ENCODE data around the gene MPEG1. TPM values are rescaled to one million over a fixed set of nuclear protein-coding genes. Genes with fewer than 3 reads are reported as not detected.

The MPEG1 gene
- polyA plus RNA-seq, 1 donor, result 40.7 TPM

GRCh38 chr11:59218893-59219292 is 6.2 kb upstream of the MPEG1 start:
- Histone ChIP-seq H3K4me1 (ENCODE audit: control insufficient read depth, insufficient read depth, low read length) (no peaks in the 10 kb centered on the region), H3K9me3 (ENCODE audit: control insufficient read depth, low read depth, low read length) (no peaks in the 10 kb centered on the region)
- WGBS (ENCODE audit: insufficient coverage, low lambda C conversion rate), result no CpG with 5 or more reads among the region's 2 CpGs

GRCh38 chr11:59218319-59218718 is 5.6 kb upstream of the MPEG1 start:
- 93% methylated on average over 3 of the region's 4 CpGs for WGBS (ENCODE audit: insufficient coverage, low lambda C conversion rate)
- Histone ChIP-seq H3K9me3 (ENCODE audit: control insufficient read depth, low read depth, low read length) (no peaks in the 10 kb centered on the region), H3K36me3 (ENCODE audit: control insufficient read depth, insufficient read depth, low read length) (no peaks in the 10 kb centered on the region), H3K27me3 (ENCODE audit: control insufficient read depth, insufficient read depth, low read length) (no peaks in the 10 kb centered on the region), H3K4me3 (ENCODE audit: low read length) (no peak overlapping the region), H3K4me1 (ENCODE audit: control insufficient read depth, insufficient read depth, low read length) (no peaks in the 10 kb centered on the region), H3K27ac (ENCODE audit: low read length) (no peak overlapping the region)
- DNase-seq, result no peak

More at GRCh38 chr11:59218893-59219292, 6.2 kb upstream of the MPEG1 start:
- no peaks in the 10 kb centered on the region for H3K36me3 ChIP-seq (ENCODE audit: control insufficient read depth, insufficient read depth, low read length)
- DNase-seq, result no peak
- no peaks in the 10 kb centered on the region for H3K27me3 ChIP-seq (ENCODE audit: control insufficient read depth, insufficient read depth, low read length)
- H3K27ac ChIP-seq (ENCODE audit: low read length), result no peak overlapping the region
- no peak overlapping the region for H3K4me3 ChIP-seq (ENCODE audit: low read length)

GRCh38 chr11:59216641-59217564 is 4.2 kb upstream of the MPEG1 start:
- no peaks in the 10 kb centered on the region for H3K27me3 ChIP-seq (ENCODE audit: control insufficient read depth, insufficient read depth, low read length)
- WGBS (ENCODE audit: insufficient coverage, low lambda C conversion rate), result no CpG with 5 or more reads among the region's 9 CpGs

GRCh38 chr11:59214141-59214893 is 1.6 kb upstream of the MPEG1 start:
- DNase-seq, result no peak
- H3K27me3 ChIP-seq (ENCODE audit: control insufficient read depth, insufficient read depth, low read length), result no peaks in the 10 kb centered on the region
- no peak overlapping the region for H3K27ac ChIP-seq (ENCODE audit: low read length)
- 100% methylated on average over 1 of the region's 2 CpGs for WGBS (ENCODE audit: insufficient coverage, low lambda C conversion rate)
- no peak overlapping the region for H3K4me3 ChIP-seq (ENCODE audit: low read length)
- no peaks in the 10 kb centered on the region for H3K4me1 ChIP-seq (ENCODE audit: control insufficient read depth, insufficient read depth, low read length)
- H3K36me3 ChIP-seq (ENCODE audit: control insufficient read depth, insufficient read depth, low read length), result no peaks in the 10 kb centered on the region
- H3K9me3 ChIP-seq (ENCODE audit: control insufficient read depth, low read depth, low read length), result no peaks in the 10 kb centered on the region

More at GRCh38 chr11:59216641-59217564, 4.2 kb upstream of the MPEG1 start:
- Histone ChIP-seq H3K9me3 (ENCODE audit: control insufficient read depth, low read depth, low read length) (no peaks in the 10 kb centered on the region), H3K27ac (ENCODE audit: low read length) (no peak overlapping the region), H3K36me3 (ENCODE audit: control insufficient read depth, insufficient read depth, low read length) (no peaks in the 10 kb centered on the region), H3K4me1 (ENCODE audit: control insufficient read depth, insufficient read depth, low read length) (no peaks in the 10 kb centered on the region), H3K4me3 (ENCODE audit: low read length) (no peak overlapping the region)
- peak in 1 of 2 donors; percentile 30 for DNase-seq

- H3K4me3 ChIP-seq (ENCODE audit: low read length), result peak overlapping the region; percentile 10
- no peaks in the 10 kb centered on the region for H3K27me3 ChIP-seq (ENCODE audit: control insufficient read depth, insufficient read depth, low read length)
- H3K36me3 ChIP-seq (ENCODE audit: control insufficient read depth, insufficient read depth, low read length), result no peaks in the 10 kb centered on the region
- H3K4me1 ChIP-seq (ENCODE audit: control insufficient read depth, insufficient read depth, low read length), result no peaks in the 10 kb centered on the region
- no peaks in the 10 kb centered on the region for H3K9me3 ChIP-seq (ENCODE audit: control insufficient read depth, low read depth, low read length)
- no peak overlapping the region for H3K27ac ChIP-seq (ENCODE audit: low read length)
- DNase-seq, result no peak
- no CpG with 5 or more reads among the region's 7 CpGs for WGBS (ENCODE audit: insufficient coverage, low lambda C conversion rate)
Measured at GRCh38 chr11:59212222-59212621, 505 bp downstream of the MPEG1 start.

GRCh38 chr11:59208956-59209355 is 3.8 kb downstream of the MPEG1 start:
- DNase-seq, result no peak
- H3K4me3 ChIP-seq (ENCODE audit: low read length), result no peak overlapping the region
- no peak overlapping the region for H3K27ac ChIP-seq (ENCODE audit: low read length)
- H3K27me3 ChIP-seq (ENCODE audit: control insufficient read depth, insufficient read depth, low read length), result no peaks in the 10 kb centered on the region
- H3K9me3 ChIP-seq (ENCODE audit: control insufficient read depth, low read depth, low read length), result no peaks in the 10 kb centered on the region
- no CpG with 5 or more reads among the region's 2 CpGs for WGBS (ENCODE audit: insufficient coverage, low lambda C conversion rate)
- H3K36me3 ChIP-seq (ENCODE audit: control insufficient read depth, insufficient read depth, low read length), result peaks cover 26% of the 10 kb centered on the region
- no peaks in the 10 kb centered on the region for H3K4me1 ChIP-seq (ENCODE audit: control insufficient read depth, insufficient read depth, low read length)

GRCh38 chr11:59207988-59208451 is 4.7 kb downstream of the MPEG1 start:
- WGBS (ENCODE audit: insufficient coverage, low lambda C conversion rate), result 29% methylated on average over 4 of the region's 5 CpGs
- H3K9me3 ChIP-seq (ENCODE audit: control insufficient read depth, low read depth, low read length), result no peaks in the 10 kb centered on the region
- no peak overlapping the region for H3K27ac ChIP-seq (ENCODE audit: low read length)
- H3K4me3 ChIP-seq (ENCODE audit: low read length), result peak overlapping the region; percentile 9
- peak in 1 of 2 donors; percentile 38 for DNase-seq
- H3K27me3 ChIP-seq (ENCODE audit: control insufficient read depth, insufficient read depth, low read length), result no peaks in the 10 kb centered on the region
- H3K36me3 ChIP-seq (ENCODE audit: control insufficient read depth, insufficient read depth, low read length), result peaks cover 30% of the 10 kb centered on the region
- H3K4me1 ChIP-seq (ENCODE audit: control insufficient read depth, insufficient read depth, low read length), result no peaks in the 10 kb centered on the region

- Histone ChIP-seq H3K9me3 (ENCODE audit: control insufficient read depth, low read depth, low read length) (no peaks in the 10 kb centered on the region), H3K27me3 (ENCODE audit: control insufficient read depth, insufficient read depth, low read length) (no peaks in the 10 kb centered on the region), H3K27ac (ENCODE audit: low read length) (no peak overlapping the region), H3K36me3 (ENCODE audit: control insufficient read depth, insufficient read depth, low read length) (peaks cover 42% of the 10 kb centered on the region), H3K4me3 (ENCODE audit: low read length) (no peak overlapping the region), H3K4me1 (ENCODE audit: control insufficient read depth, insufficient read depth, low read length) (no peaks in the 10 kb centered on the region)
- peak in 1 of 2 donors; percentile 50 for DNase-seq
- WGBS (ENCODE audit: insufficient coverage, low lambda C conversion rate), result no CpG with 5 or more reads among the region's 4 CpGs
Measured at GRCh38 chr11:59206635-59207034, 6.1 kb downstream of the MPEG1 start.

GRCh38 chr11:59205648-59206047 is 7.1 kb downstream of the MPEG1 start:
- Histone ChIP-seq H3K36me3 (ENCODE audit: control insufficient read depth, insufficient read depth, low read length) (peaks cover 51% of the 10 kb centered on the region), H3K9me3 (ENCODE audit: control insufficient read depth, low read depth, low read length) (no peaks in the 10 kb centered on the region), H3K27me3 (ENCODE audit: control insufficient read depth, insufficient read depth, low read length) (no peaks in the 10 kb centered on the region), H3K4me1 (ENCODE audit: control insufficient read depth, insufficient read depth, low read length) (peaks cover 7% of the 10 kb centered on the region), H3K27ac (ENCODE audit: low read length) (no peak overlapping the region), H3K4me3 (ENCODE audit: low read length) (no peak overlapping the region)
- no CpG with 5 or more reads among the region's 7 CpGs for WGBS (ENCODE audit: insufficient coverage, low lambda C conversion rate)
- DNase-seq, result no peak

GRCh38 chr11:59204746-59205145 is 8.0 kb downstream of the MPEG1 start:
- H3K4me3 ChIP-seq (ENCODE audit: low read length), result no peak overlapping the region
- H3K9me3 ChIP-seq (ENCODE audit: control insufficient read depth, low read depth, low read length), result no peaks in the 10 kb centered on the region
- peaks cover 57% of the 10 kb centered on the region for H3K36me3 ChIP-seq (ENCODE audit: control insufficient read depth, insufficient read depth, low read length)
- peaks cover 7% of the 10 kb centered on the region for H3K4me1 ChIP-seq (ENCODE audit: control insufficient read depth, insufficient read depth, low read length)
- no peak overlapping the region for H3K27ac ChIP-seq (ENCODE audit: low read length)
- no peak for DNase-seq
- no peaks in the 10 kb centered on the region for H3K27me3 ChIP-seq (ENCODE audit: control insufficient read depth, insufficient read depth, low read length)
- WGBS (ENCODE audit: insufficient coverage, low lambda C conversion rate), result no CpG with 5 or more reads among the region's 3 CpGs
